B cell (primary cell): ENCODE data around the gene NFIB. TPM values are rescaled to one million over a fixed set of nuclear protein-coding genes. Genes with fewer than 3 reads are reported as not detected.

Experiments used
- ATAC-seq: fragments of 200-7000 bp; cut with Tn5 transposase; one replicate; pipeline ENCODE4 v1.10.0; 2021; ENCODE audit warnings: low read depth, mild to moderate bottlenecking, moderate number of reproducible peaks, moderate library complexity
- CTCF ChIA-PET: fragments of 350-600 bp; sonication (Branson Sonifier 250); formaldehyde crosslinking; loops from one replicate; lab custom pipeline; 2021; ENCODE audit warnings: antibody characterized with exemption, inconsistent platforms; lab: Charles Lee
- POLR2A ChIA-PET: fragments of 350-600 bp; sonication (Branson Sonifier 250); formaldehyde crosslinking; loops from one replicate; lab custom pipeline; 2021; ENCODE audit warnings: antibody characterized with exemption; lab: Charles Lee
- DNase-seq: peaks from one replicate; pipeline ENCODE4 v3.0.0; 2013
- H2AFZ ChIP-seq: 2 replicates; pipeline ENCODE4 v1.6.1; 2012; ENCODE audit warnings: mild to moderate bottlenecking, low read depth, low read length; ENCODE audit not compliant: insufficient read depth, poor library complexity, severe bottlenecking
- H3K27ac ChIP-seq, 2 donors: 1 replicate in 1 of 2; 2 replicates in 1 of 2; pipeline ENCODE4 v1.5.1; 2012 to 2013; ENCODE audit warnings: low read length in 2 of 2, mild to moderate bottlenecking in 2 of 2, moderate library complexity in 1 of 2
- H3K27me3 ChIP-seq, 4 experiments: fragments of 200-600 bp in 1 of 4; sonication (generic) in 1 of 4; replicated peaks in 1 of 4; 1 replicate in 2 of 4; 2 replicates in 2 of 4; pipeline versions ENCODE4 v1.6.1 to v1.7.0; 2013 to 2016; ENCODE audit warnings: low read length in 3 of 4, mild to moderate bottlenecking in 2 of 4, mixed read lengths in 1 of 4, moderate library complexity in 1 of 4; ENCODE audit not compliant: insufficient read depth in 4 of 4, control insufficient read depth in 3 of 4; ENCODE audit errors: control extremely low read depth in 1 of 4
- H3K36me3 ChIP-seq, 2 experiments: replicated peaks in 1 of 2; 1 replicate in 1 of 2; 2 replicates in 1 of 2; pipeline versions ENCODE4 v1.6.1 to v1.7.1; 2013; ENCODE audit warnings: low read length in 1 of 2; ENCODE audit not compliant: insufficient read depth in 2 of 2, control insufficient read depth in 1 of 2; ENCODE audit errors: control extremely low read depth in 1 of 2, extremely low read depth in 1 of 2
- H3K4me1 ChIP-seq, 2 donors: fragments of 200-600 bp in 1 of 2; sonication (generic) in 1 of 2; 1 replicate in 1 of 2; 2 replicates in 1 of 2; pipeline versions ENCODE4 v1.5.1 to v1.6.1; 2013 to 2017; ENCODE audit warnings: low read length in 2 of 2; ENCODE audit not compliant: control insufficient read depth in 2 of 2, insufficient read depth in 2 of 2
- H3K4me2 ChIP-seq: replicated peaks from 2 replicates; pipeline ENCODE3; 2012; ENCODE audit warnings: mild to moderate bottlenecking, low read depth, low read length; ENCODE audit not compliant: poor library complexity, severe bottlenecking
- H3K4me3 ChIP-seq, 5 experiments: fragments of 200-600 bp in 1 of 5; sonication (generic) in 1 of 5; 1 replicate in 3 of 5; 2 replicates in 2 of 5; pipeline versions ENCODE4 v1.5.1 to v1.7.0; 2011 to 2016; ENCODE audit warnings: low read length in 4 of 5, mild to moderate bottlenecking in 4 of 5, low read depth in 2 of 5, control low read depth in 1 of 5, moderate library complexity in 1 of 5; ENCODE audit not compliant: insufficient read depth in 1 of 5; ENCODE audit errors: control extremely low read depth in 1 of 5, extremely low read depth in 1 of 5
- H3K79me2 ChIP-seq: fragments of 200-600 bp; sonication (generic); one replicate; pipeline ENCODE4 v1.6.0; 2016; ENCODE audit warnings: low read length; ENCODE audit not compliant: control insufficient read depth, insufficient read depth
- H3K9ac ChIP-seq: fragments of 200-600 bp; sonication (generic); 2 replicates; pipeline ENCODE4 v1.6.1; 2017; ENCODE audit warnings: mild to moderate bottlenecking, low read length, moderate library complexity
- H3K9me3 ChIP-seq, 3 donors: one replicate each; pipeline versions ENCODE4 v1.6.1 to v1.7.1; 2013; ENCODE audit warnings: low read length in 2 of 3; ENCODE audit not compliant: control insufficient read depth in 2 of 3, insufficient read depth in 1 of 3; ENCODE audit errors: control extremely low read depth in 1 of 3
- H4K20me1 ChIP-seq: 2 replicates; pipeline ENCODE4 v1.6.0; 2012; ENCODE audit warnings: mild to moderate bottlenecking, low read length; ENCODE audit not compliant: insufficient read depth, control insufficient read depth, poor library complexity, severe bottlenecking
- H3K27ac Mint-ChIP-seq: one replicate; pipeline ENCODE4 v1.8.0; 2021; ENCODE audit warnings: mixed read lengths
- H3K27me3 Mint-ChIP-seq: one replicate; pipeline ENCODE4 v1.8.0; 2021; ENCODE audit warnings: mixed read lengths
- H3K4me1 Mint-ChIP-seq: one replicate; pipeline ENCODE4 v1.8.0; 2021; ENCODE audit warnings: mixed read lengths
- H3K4me3 Mint-ChIP-seq: one replicate; pipeline ENCODE4 v1.8.0; 2021; ENCODE audit warnings: mixed read lengths
- H3K9me3 Mint-ChIP-seq: one replicate; pipeline ENCODE4 v1.8.0; 2022; ENCODE audit warnings: mixed read lengths; ENCODE audit not compliant: insufficient read depth
- EZH2 ChIP-seq: IDR thresholded peaks from 2 replicates; pipeline ENCODE4 v1.6.1; 2012; ENCODE audit warnings: borderline replicate concordance, low read depth, mild to moderate bottlenecking, moderate library complexity, low read length; ENCODE audit not compliant: insufficient read depth, poor library complexity, severe bottlenecking
- WGBS: methylation state at CpG from one replicate; pipeline ENCODE4 v1.1.5; 2013; ENCODE audit warnings: missing lambda C conversion rate; ENCODE audit not compliant: insufficient coverage; 5-methylcytosine and 5-hydroxymethylcytosine counted together
- intact Hi-C: fragments of 100-400 bp; cut with micrococcal nuclease; formaldehyde crosslinking; loops from one replicate; pipeline ENCODE4 v1.10.0; 2022
- polyA plus RNA-seq: library from polyadenylated mRNA; depleted of rRNA; stranded (reverse); fragments of >200 nt; gene quantifications from 2 replicates; pipeline ENCODE4 v1.2.3, GENCODE V29; 2012
- total RNA-seq, 2 donors: library from RNA; stranded (reverse); fragments of 120-200 nt in 1 of 2; gene quantifications; 1 replicate in 1 of 2; 2 replicates in 1 of 2; pipeline versions ENCODE4 v1.2.3 to v1.2.4, GENCODE V29; 2013 to 2022
- TF ChIP-seq, protein P1 (sequence below): fragments of 200-600 bp; IDR thresholded peaks from one replicate; pipeline ENCODE4 v1.8.0; 2022; ENCODE audit warnings: antibody characterized with exemption, mild to moderate bottlenecking

Gene NFIB
- total and polyA plus RNA-seq, 2 donors (not counting 1 experiment from before 2014, with no cell fraction given): not detected

DNA sequence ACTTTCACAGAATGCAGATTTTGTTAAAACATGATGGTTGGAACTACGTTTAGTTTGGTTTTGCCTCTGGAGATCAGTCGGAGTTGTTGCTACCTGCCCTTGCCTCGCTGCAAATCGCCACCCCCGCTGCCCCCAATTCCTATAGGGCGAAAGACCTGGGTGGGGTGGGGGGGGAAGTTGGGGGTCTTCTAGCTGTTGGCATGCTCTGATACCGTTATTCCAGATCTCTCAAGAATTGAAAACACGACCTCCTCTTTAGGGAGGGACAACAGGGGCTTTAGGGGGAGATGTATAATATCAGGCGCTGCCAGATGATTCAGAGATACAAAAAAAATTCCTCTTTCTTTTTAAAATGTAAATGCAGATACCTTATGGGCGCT, 36.4 kb upstream of the NFIB start:
- peaks cover 8% of the 10 kb centered on the region for H3K4me1 Mint-ChIP-seq
- no peak for DNase-seq
- H3K4me1 ChIP-seq: peaks cover 16 to 20% of the 10 kb centered on the region in 2 donors
- peaks cover 0 to 38% (median 0%) of the 10 kb centered on the region in 3 donors for H3K9me3 ChIP-seq
- H3K9ac ChIP-seq: no peak overlapping the region
- peaks cover 0 to 76% (median 32%) of the 10 kb centered on the region in 4 experiments for H3K27me3 ChIP-seq
- no CpG with 5 or more reads among the region's 10 CpGs for WGBS
- H3K79me2 ChIP-seq: no peaks in the 10 kb centered on the region
- intact Hi-C loops: loop anchor here (5.0 kb wide), 1 partner anchor 998 kb away; no protein-coding TSS in a partner anchor
- H3K36me3 ChIP-seq: no peaks in the 10 kb centered on the region
- no peaks in the 10 kb centered on the region for H4K20me1 ChIP-seq
- ChIA-PET CTCF (interaction anchor here (5.0 kb wide), 1 partner anchor 922 kb away, joined by 58 read pairs; no protein-coding TSS in a partner anchor), POLR2A (no interaction called here)
- no peak overlapping the region for H3K27ac ChIP-seq
- no peak overlapping the region for H3K4me3 ChIP-seq
- TF ChIP-seq EZH2: no peak
- TF ChIP-seq, protein P1, sequence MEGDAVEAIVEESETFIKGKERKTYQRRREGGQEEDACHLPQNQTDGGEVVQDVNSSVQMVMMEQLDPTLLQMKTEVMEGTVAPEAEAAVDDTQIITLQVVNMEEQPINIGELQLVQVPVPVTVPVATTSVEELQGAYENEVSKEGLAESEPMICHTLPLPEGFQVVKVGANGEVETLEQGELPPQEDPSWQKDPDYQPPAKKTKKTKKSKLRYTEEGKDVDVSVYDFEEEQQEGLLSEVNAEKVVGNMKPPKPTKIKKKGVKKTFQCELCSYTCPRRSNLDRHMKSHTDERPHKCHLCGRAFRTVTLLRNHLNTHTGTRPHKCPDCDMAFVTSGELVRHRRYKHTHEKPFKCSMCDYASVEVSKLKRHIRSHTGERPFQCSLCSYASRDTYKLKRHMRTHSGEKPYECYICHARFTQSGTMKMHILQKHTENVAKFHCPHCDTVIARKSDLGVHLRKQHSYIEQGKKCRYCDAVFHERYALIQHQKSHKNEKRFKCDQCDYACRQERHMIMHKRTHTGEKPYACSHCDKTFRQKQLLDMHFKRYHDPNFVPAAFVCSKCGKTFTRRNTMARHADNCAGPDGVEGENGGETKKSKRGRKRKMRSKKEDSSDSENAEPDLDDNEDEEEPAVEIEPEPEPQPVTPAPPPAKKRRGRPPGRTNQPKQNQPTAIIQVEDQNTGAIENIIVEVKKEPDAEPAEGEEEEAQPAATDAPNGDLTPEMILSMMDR: no peak
- no peaks in the 10 kb centered on the region for H3K9me3 Mint-ChIP-seq
- no peak overlapping the region for H3K4me2 ChIP-seq
- peaks cover 69% of the 10 kb centered on the region for H3K27me3 Mint-ChIP-seq
- ATAC-seq: no peak
- H2AFZ ChIP-seq: no peak overlapping the region
- no peak overlapping the region for H3K27ac Mint-ChIP-seq
- no peak overlapping the region for H3K4me3 Mint-ChIP-seq

DNA sequence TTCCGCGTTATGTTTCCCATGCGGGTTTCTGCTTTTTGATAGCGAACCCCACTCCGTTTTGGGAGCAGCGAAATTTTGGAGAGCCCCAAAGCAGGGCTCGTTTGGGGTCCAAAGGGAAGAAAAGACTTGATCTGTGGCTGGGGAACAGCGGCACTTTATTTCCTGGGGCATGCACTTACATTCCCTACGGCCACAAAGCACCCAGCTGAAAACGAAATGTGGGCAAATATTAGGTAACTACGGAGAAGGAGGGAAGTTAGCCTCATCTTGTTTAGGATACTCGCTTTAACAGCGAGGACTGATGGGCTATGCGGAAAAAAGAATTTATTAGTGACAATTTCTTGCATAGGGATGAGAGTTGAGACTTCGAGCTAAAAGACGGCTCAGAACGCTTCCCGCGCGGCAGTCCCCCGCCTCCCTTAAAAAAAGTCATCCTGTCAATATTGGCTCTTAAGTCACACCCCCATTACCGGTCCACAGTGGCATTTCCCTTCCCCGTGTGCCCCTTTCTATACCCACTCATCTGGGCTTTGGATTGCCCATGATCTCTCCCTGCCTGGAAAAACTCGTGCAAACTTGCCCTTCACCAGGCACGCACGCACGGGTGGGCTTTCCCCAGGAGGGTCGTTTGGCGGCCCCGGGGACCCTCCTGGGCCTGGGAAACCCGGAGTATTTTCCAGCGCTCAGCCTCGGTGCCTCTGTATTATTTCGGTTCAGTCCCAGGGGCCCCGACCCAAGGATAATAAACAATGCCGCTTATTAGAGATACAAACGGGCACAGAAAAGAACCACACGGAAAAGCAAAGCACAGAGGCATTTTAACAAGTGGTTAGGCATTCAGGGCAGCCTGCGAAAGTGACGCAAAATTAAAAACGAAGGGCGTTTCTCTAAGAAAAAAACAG, 35.8 kb upstream of the NFIB start:
- Histone ChIP-seq H3K4me1 (peaks cover 16 to 20% of the 10 kb centered on the region in 2 donors), H3K27ac (no peak overlapping the region), H3K4me2 (no peak overlapping the region), H4K20me1 (no peaks in the 10 kb centered on the region), H3K4me3 (no peak overlapping the region), H3K36me3 (no peaks in the 10 kb centered on the region), H2AFZ (no peak overlapping the region), H3K9me3 (peaks cover 0 to 38% (median 0%) of the 10 kb centered on the region in 3 donors), H3K9ac (no peak overlapping the region), H3K79me2 (no peaks in the 10 kb centered on the region), H3K27me3 (peaks cover 0 to 79% (median 33%) of the 10 kb centered on the region in 4 experiments)
- intact Hi-C loops: loop anchor here (5.0 kb wide), 1 partner anchor 997 kb away; no protein-coding TSS in a partner anchor
- TF ChIP-seq EZH2: no peak
- TF ChIP-seq, protein P1: no peak
- DNase-seq: peak; percentile 4
- H3K4me1 Mint-ChIP-seq: peaks cover 8% of the 10 kb centered on the region
- no peaks in the 10 kb centered on the region for H3K9me3 Mint-ChIP-seq
- no peak overlapping the region for H3K4me3 Mint-ChIP-seq
- ATAC-seq: no peak
- ChIA-PET CTCF (interaction anchor here (1.6 kb wide), 1 partner anchor 922 kb away, joined by 5 read pairs; no protein-coding TSS in a partner anchor), POLR2A (no interaction called here)
- H3K27ac Mint-ChIP-seq: no peak overlapping the region
- WGBS: 10% methylated on average over 37 of the region's 42 CpGs
- peaks cover 67% of the 10 kb centered on the region for H3K27me3 Mint-ChIP-seq
